Brain microvascular endothelial cell (primary cell): ENCODE measurements around the gene CAND1.
A peak's percentile ranks its signal among the peaks of the same experiment; 100 is the strongest.

Source experiments
- DNase-seq: peaks from one replicate; pipeline ENCODE4 v3.0.0-alpha.2; 2020
- H3K27ac ChIP-seq: fragments of 250-450 bp; sonication (Bioruptor Pico); 2 replicates; pipeline ENCODE4 v1.5.1; 2020; ENCODE audit warnings: mild to moderate bottlenecking, moderate library complexity
- H3K27me3 ChIP-seq: fragments of 250-450 bp; sonication (Bioruptor Pico); replicated peaks from 2 replicates; pipeline ENCODE4 v1.5.1; 2020; ENCODE audit warnings: mild to moderate bottlenecking
- H3K36me3 ChIP-seq: fragments of 250-450 bp; sonication (Bioruptor Pico); replicated peaks from 2 replicates; pipeline ENCODE4 v1.5.1; 2020; ENCODE audit warnings: mild to moderate bottlenecking
- H3K4me3 ChIP-seq: 2 replicates; pipeline ENCODE4 v1.5.1; 2011; ENCODE audit warnings: low read depth, mild to moderate bottlenecking, control low read depth, low read length, moderate library complexity
- CTCF ChIP-seq: IDR thresholded peaks from 2 replicates; pipeline ENCODE4 v1.5.1; 2011; ENCODE audit warnings: low read depth, mild to moderate bottlenecking, moderate library complexity, low read length, control low read depth, inconsistent platforms; ENCODE audit errors: missing control alignments
- in situ Hi-C: cut with HindIII; loops from 2 replicates; pipeline ENCODE4 v1.10.0; 2017; ENCODE audit warnings: low sequenced_read_pairs, low pct_ligation_motif_present

Gene CAND1

DNA sequence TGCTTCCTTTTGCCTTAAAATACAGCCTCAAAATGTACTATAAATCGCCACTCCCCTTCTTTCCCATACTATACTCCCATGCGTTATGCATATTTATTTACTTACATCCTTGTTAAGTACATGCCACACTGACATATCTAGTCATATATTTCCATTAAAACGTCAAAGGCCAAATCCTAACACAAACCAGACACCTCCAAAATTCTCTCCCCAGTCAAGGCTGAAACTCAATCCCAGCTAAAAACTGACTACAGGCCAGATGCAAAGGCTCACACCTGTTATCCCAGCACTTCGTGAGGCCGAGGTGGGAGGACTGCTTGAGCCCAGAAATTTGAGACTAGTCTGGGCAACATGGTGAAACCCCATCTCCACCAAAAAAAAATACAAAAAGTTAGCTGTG, 5.7 kb upstream of the CAND1 start:
- DNase-seq, result no peak
- in situ Hi-C loops, result no loop called here
- TF ChIP-seq CTCF, result no peak
- Histone ChIP-seq H3K36me3 (no peaks in the 10 kb centered on the region), H3K27me3 (no peaks in the 10 kb centered on the region), H3K27ac (no peak overlapping the region), H3K4me3 (no peak overlapping the region)

GRCh38 chr12:67268335-67268895, 743 bp upstream of the CAND1 start:
- no peaks in the 10 kb centered on the region for H3K36me3 ChIP-seq
- H3K27me3 ChIP-seq, result no peaks in the 10 kb centered on the region
- peak overlapping the region; percentile 98 for H3K27ac ChIP-seq
- DNase-seq, result peak; percentile 99
- in situ Hi-C loops, result no loop called here
- no peak for TF ChIP-seq CTCF
- peak overlapping the region; percentile 90 for H3K4me3 ChIP-seq

GRCh38 chr12:67269633-67270573, 745 bp downstream of the CAND1 start:
- no peak for TF ChIP-seq CTCF
- in situ Hi-C loops, result no loop called here

GRCh38 chr12:67270622-67271021, 1.5 kb downstream of the CAND1 start:
- H3K4me3 ChIP-seq, result peak overlapping the region; percentile 90
- no peak for DNase-seq
- no peak overlapping the region for H3K27ac ChIP-seq
- no peaks in the 10 kb centered on the region for H3K27me3 ChIP-seq
- no peaks in the 10 kb centered on the region for H3K36me3 ChIP-seq
- in situ Hi-C loops, result no loop called here
- TF ChIP-seq CTCF, result no peak

More at GRCh38 chr12:67269633-67270573, 745 bp downstream of the CAND1 start:
- Histone ChIP-seq H3K4me3 (peak overlapping the region; percentile 90), H3K27me3 (no peaks in the 10 kb centered on the region), H3K36me3 (no peaks in the 10 kb centered on the region), H3K27ac (peak overlapping the region; percentile 98)
- no peak for DNase-seq

GRCh38 chr12:67271976-67272375, 2.8 kb downstream of the CAND1 start:
- Histone ChIP-seq H3K27me3 (no peaks in the 10 kb centered on the region), H3K4me3 (no peak overlapping the region), H3K36me3 (no peaks in the 10 kb centered on the region), H3K27ac (no peak overlapping the region)
- no peak for TF ChIP-seq CTCF
- no peak for DNase-seq
- in situ Hi-C loops, result no loop called here

GRCh38 chr12:67274186-67274585, 5.0 kb downstream of the CAND1 start:
- DNase-seq, result no peak

More at GRCh38 chr12:67274186-67274585, 5.0 kb downstream of the CAND1 start:
- Histone ChIP-seq H3K27ac (no peak overlapping the region), H3K27me3 (no peaks in the 10 kb centered on the region), H3K4me3 (no peak overlapping the region), H3K36me3 (no peaks in the 10 kb centered on the region)
- no peak for TF ChIP-seq CTCF
- in situ Hi-C loops, result no loop called here
